Prostate gland (tissue), 1 donor: ENCODE measurements around the gene NPR1.
"Not testable (repeated sequence)": the region's sequence is repeated elsewhere in the genome, so short reads cannot be mapped to it uniquely, and the experiment has no call there.

Experiments
- POLR2A ChIP-seq: fragments of 450-650 bp; IDR thresholded peaks from one replicate; pipeline ENCODE4 v1.6.1; 2016; ENCODE audit warnings: antibody characterized with exemption, mild to moderate bottlenecking
- POLR2AphosphoS5 ChIP-seq: sonication (generic); formaldehyde crosslinking; IDR thresholded peaks from one replicate; pipeline ENCODE4 v1.6.1; 2017; ENCODE audit warnings: antibody characterized with exemption

DNA sequence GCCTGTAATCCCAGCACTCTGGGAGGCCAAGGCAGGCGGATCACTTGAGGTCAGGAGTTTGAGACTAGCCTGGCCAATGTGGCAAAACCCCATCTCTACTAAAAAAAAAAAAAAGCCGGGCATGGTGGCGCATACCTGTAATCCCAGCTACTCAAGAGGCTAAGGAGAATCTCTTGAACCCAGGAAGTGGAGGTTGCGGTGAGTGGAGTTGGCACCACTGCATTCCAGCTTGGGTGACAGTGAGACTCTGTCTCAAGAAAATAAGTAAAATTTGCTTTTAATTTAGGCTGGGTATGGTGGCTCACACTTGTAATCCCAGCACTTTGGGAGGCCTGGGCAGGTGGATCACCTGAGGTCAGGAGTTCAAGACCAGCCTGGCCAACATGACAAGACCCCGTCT lies 38.3 kb upstream of the NPR1 start:
- not testable (repeated sequence) for TF ChIP-seq POLR2A, POLR2AphosphoS5
